ENCODE results near the gene AUTS2.
A peak's percentile ranks its signal among the peaks of the same experiment; 100 is the strongest.

Gene AUTS2

DNA sequence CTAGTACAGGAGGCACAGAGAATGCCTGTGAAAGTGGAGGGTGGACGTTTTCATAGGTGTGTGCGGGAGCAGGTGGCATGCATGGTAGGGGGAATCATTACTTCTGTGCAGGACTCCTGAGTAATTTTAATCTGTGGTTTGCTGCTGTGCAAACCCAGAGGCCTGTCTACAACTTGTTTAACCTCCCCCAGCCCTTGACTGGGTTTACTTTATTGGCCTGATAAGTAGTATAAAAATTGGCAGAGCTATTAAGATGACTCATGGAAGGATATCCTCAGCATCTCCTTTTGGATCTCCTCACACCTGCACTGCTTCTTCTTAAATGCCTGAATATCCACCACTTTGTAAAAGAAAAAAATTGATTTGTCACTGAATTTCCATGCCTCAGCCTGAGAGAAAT, 104.8 kb downstream of the AUTS2 start:
- Histone ChIP-seq H2AFZ (ENCODE audit: low read length) (no peak overlapping the region), H3K27ac (ENCODE audit: low read depth, low read length, poor library complexity, severe bottlenecking) (peak overlapping the region; percentile 75), H3K9me3 (ENCODE audit: low read length) (no peaks in the 10 kb centered on the region), H3K9ac (ENCODE audit: low read length) (no peak overlapping the region; the same call in 1 of the 2 replicates), H3K79me2 (ENCODE audit: insufficient read depth, low read length) (peaks cover 98% of the 10 kb centered on the region), H3K4me2 (ENCODE audit: low read length) (peak overlapping the region; percentile 1; the same call in 1 of the 2 replicates), H3K27me3 (ENCODE audit: insufficient read depth, low read length) (no peaks in the 10 kb centered on the region), H4K20me1 (ENCODE audit: insufficient read depth, low read length) (no peaks in the 10 kb centered on the region; the same call in 1 of the 2 replicates), H3F3A (ENCODE audit: insufficient read depth, low read length) (no peaks in the 10 kb centered on the region), H3K4me1 (ENCODE audit: insufficient read depth, low read length, severe bottlenecking) (peaks cover 86% of the 10 kb centered on the region), H3K9me2 (ENCODE audit: low read depth, low read length) (no peaks in the 10 kb centered on the region), H3K36me3 (ENCODE audit: insufficient read depth, low read length) (no peaks in the 10 kb centered on the region), H3K4me3 (ENCODE audit: low read depth, low read length, poor library complexity, severe bottlenecking) (peak overlapping the region; percentile 1)
- TF ChIP-seq EZH2 (IDR thresholded peaks at IDR 0.05; ENCODE audit: borderline replicate concordance, low read length) = no peak
- TF ChIP-seq, protein P1, sequence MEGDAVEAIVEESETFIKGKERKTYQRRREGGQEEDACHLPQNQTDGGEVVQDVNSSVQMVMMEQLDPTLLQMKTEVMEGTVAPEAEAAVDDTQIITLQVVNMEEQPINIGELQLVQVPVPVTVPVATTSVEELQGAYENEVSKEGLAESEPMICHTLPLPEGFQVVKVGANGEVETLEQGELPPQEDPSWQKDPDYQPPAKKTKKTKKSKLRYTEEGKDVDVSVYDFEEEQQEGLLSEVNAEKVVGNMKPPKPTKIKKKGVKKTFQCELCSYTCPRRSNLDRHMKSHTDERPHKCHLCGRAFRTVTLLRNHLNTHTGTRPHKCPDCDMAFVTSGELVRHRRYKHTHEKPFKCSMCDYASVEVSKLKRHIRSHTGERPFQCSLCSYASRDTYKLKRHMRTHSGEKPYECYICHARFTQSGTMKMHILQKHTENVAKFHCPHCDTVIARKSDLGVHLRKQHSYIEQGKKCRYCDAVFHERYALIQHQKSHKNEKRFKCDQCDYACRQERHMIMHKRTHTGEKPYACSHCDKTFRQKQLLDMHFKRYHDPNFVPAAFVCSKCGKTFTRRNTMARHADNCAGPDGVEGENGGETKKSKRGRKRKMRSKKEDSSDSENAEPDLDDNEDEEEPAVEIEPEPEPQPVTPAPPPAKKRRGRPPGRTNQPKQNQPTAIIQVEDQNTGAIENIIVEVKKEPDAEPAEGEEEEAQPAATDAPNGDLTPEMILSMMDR (IDR thresholded peaks at IDR 0.05; ENCODE audit: low read length) = no peak

DNA sequence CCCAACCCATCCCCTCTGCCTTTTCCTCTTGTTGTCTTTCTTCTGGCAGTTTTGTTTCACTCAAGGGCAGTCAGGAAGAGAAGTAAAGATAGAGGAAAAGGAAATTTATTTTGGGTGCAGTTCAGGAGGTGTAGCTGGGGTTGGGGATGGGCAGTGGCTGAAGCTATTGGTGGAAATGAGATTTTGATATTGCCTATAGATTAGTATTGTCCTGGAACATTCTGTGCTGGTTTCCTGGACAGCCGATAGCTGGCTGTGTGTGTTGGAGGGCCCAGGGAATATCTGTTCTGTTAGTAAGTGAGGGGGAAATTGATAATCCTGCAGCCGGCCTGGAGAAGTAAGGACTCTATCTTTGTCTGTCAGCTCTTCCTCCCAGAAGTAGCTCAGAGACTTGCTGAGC, 107.8 kb downstream of the AUTS2 start:
- Histone ChIP-seq H3K9me3 (ENCODE audit: low read length) (no peaks in the 10 kb centered on the region), H3K4me2 (ENCODE audit: low read length) (peak overlapping the region; percentile 7; the same call in 1 of the 2 replicates), H4K20me1 (ENCODE audit: insufficient read depth, low read length) (no peaks in the 10 kb centered on the region; the same call in 1 of the 2 replicates), H3K36me3 (ENCODE audit: insufficient read depth, low read length) (no peaks in the 10 kb centered on the region), H3K9ac (ENCODE audit: low read length) (no peak overlapping the region), H3F3A (ENCODE audit: insufficient read depth, low read length) (no peaks in the 10 kb centered on the region), H2AFZ (ENCODE audit: low read length) (no peak overlapping the region), H3K27ac (ENCODE audit: low read depth, low read length, poor library complexity, severe bottlenecking) (peak overlapping the region; percentile 6), H3K27me3 (ENCODE audit: insufficient read depth, low read length) (no peaks in the 10 kb centered on the region), H3K9me2 (ENCODE audit: low read depth, low read length) (no peaks in the 10 kb centered on the region), H3K79me2 (ENCODE audit: insufficient read depth, low read length) (peaks cover 100% of the 10 kb centered on the region), H3K4me1 (ENCODE audit: insufficient read depth, low read length, severe bottlenecking) (peaks cover 95% of the 10 kb centered on the region), H3K4me3 (ENCODE audit: low read depth, low read length, poor library complexity, severe bottlenecking) (no peak overlapping the region)
- TF ChIP-seq, protein P1 (IDR thresholded peaks at IDR 0.05; ENCODE audit: low read length) = no peak
- no peak for TF ChIP-seq EZH2 (IDR thresholded peaks at IDR 0.05; ENCODE audit: borderline replicate concordance, low read length)

DNA sequence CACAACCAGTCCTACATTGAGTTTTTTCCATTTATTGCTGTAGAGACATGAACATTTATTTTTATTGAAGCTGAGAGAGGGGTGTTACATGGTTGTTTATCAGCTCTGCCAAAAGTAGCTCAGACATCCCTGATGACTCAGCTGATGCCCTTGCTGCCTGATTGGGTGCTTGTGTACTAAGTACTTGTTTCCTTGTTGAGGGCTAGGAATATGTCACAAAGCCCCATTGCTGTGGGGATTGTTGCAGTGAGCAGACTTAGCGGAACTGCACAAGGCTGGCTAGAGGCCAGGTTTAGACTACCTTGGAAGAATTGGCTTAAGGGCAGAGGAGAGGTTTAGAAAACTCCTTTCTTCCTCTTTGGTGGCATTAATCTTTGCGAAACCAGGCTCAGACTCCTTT, 110.6 kb downstream of the AUTS2 start:
- Histone ChIP-seq H4K20me1 (ENCODE audit: insufficient read depth, low read length) (no peaks in the 10 kb centered on the region; the same call in 1 of the 2 replicates), H3K4me1 (ENCODE audit: insufficient read depth, low read length, severe bottlenecking) (peaks cover 71% of the 10 kb centered on the region), H3K9me3 (ENCODE audit: low read length) (no peaks in the 10 kb centered on the region), H3K4me2 (ENCODE audit: low read length) (peak overlapping the region; percentile 53), H3K9ac (ENCODE audit: low read length) (peak overlapping the region; percentile 20; the same call in 1 of the 2 replicates), H3K9me2 (ENCODE audit: low read depth, low read length) (no peaks in the 10 kb centered on the region), H3K27ac (ENCODE audit: low read depth, low read length, poor library complexity, severe bottlenecking) (peak overlapping the region; percentile 65), H3K36me3 (ENCODE audit: insufficient read depth, low read length) (0 out of 2 replicates have a peak, but pooled peaks cover 4% of the 10 kb centered on the region), H3K79me2 (ENCODE audit: insufficient read depth, low read length) (peaks cover 100% of the 10 kb centered on the region), H3K4me3 (ENCODE audit: low read depth, low read length, poor library complexity, severe bottlenecking) (peak overlapping the region; percentile 19), H3K27me3 (ENCODE audit: insufficient read depth, low read length) (no peaks in the 10 kb centered on the region), H2AFZ (ENCODE audit: low read length) (no peak overlapping the region), H3F3A (ENCODE audit: insufficient read depth, low read length) (no peaks in the 10 kb centered on the region)
- TF ChIP-seq, protein P1 (IDR thresholded peaks at IDR 0.05; ENCODE audit: low read length) = no peak

Data from OCI-LY1 (cell line).